ENCODE results near the gene KCNQ2. TPM values are rescaled to one million over a fixed set of nuclear protein-coding genes. Genes with fewer than 3 reads are reported as not detected.

KCNQ2 gene
- total and polyA plus RNA-seq, 3 donors from 2014 or later = 36.2 to 60.9 (median 49.2) TPM

GRCh38 chr20:63461104-63461763 is 11.2 kb downstream of the KCNQ2 start:
- Histone ChIP-seq H3K27ac (no peak overlapping the region), H3K4me1 (no peaks in the 10 kb centered on the region), H3K27me3 (no peaks in the 10 kb centered on the region), H3K36me3 (ENCODE audit: low read depth, missing control alignments) (no peaks in the 10 kb centered on the region), H3K9me3 (no peaks in the 10 kb centered on the region), H3K4me3 (no peak overlapping the region)
- intact Hi-C loops (cut with DNase I; ENCODE audit: low total_unique reads) = no loop called here
- WGBS, 2 donors = 17 to 50% methylated on average over 16 to 22 of the region's 22 CpGs
- DNase-seq = no peak
- TF ChIP-seq, protein P1, sequence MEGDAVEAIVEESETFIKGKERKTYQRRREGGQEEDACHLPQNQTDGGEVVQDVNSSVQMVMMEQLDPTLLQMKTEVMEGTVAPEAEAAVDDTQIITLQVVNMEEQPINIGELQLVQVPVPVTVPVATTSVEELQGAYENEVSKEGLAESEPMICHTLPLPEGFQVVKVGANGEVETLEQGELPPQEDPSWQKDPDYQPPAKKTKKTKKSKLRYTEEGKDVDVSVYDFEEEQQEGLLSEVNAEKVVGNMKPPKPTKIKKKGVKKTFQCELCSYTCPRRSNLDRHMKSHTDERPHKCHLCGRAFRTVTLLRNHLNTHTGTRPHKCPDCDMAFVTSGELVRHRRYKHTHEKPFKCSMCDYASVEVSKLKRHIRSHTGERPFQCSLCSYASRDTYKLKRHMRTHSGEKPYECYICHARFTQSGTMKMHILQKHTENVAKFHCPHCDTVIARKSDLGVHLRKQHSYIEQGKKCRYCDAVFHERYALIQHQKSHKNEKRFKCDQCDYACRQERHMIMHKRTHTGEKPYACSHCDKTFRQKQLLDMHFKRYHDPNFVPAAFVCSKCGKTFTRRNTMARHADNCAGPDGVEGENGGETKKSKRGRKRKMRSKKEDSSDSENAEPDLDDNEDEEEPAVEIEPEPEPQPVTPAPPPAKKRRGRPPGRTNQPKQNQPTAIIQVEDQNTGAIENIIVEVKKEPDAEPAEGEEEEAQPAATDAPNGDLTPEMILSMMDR (IDR thresholded peaks at IDR 0.05) = no peak
- TF ChIP-seq POLR2A (IDR thresholded peaks at IDR 0.05) = no peak

- 83 to 86% methylated on average over 17 of the region's 17 CpGs for WGBS, 2 donors
- DNase-seq = no peak
- Histone ChIP-seq H3K4me3 (no peak overlapping the region), H3K27me3 (no peaks in the 10 kb centered on the region), H3K9me3 (no peaks in the 10 kb centered on the region), H3K36me3 (ENCODE audit: low read depth, missing control alignments) (no peaks in the 10 kb centered on the region), H3K4me1 (no peaks in the 10 kb centered on the region), H3K27ac (no peak overlapping the region)
- TF ChIP-seq POLR2A (IDR thresholded peaks at IDR 0.05) = no peak
- TF ChIP-seq, protein P1 (IDR thresholded peaks at IDR 0.05) = no peak
- intact Hi-C loops (cut with DNase I; ENCODE audit: low total_unique reads) = no loop called here
Observed at GRCh38 chr20:63459070-63459380, 13.4 kb downstream of the KCNQ2 start.

DNA sequence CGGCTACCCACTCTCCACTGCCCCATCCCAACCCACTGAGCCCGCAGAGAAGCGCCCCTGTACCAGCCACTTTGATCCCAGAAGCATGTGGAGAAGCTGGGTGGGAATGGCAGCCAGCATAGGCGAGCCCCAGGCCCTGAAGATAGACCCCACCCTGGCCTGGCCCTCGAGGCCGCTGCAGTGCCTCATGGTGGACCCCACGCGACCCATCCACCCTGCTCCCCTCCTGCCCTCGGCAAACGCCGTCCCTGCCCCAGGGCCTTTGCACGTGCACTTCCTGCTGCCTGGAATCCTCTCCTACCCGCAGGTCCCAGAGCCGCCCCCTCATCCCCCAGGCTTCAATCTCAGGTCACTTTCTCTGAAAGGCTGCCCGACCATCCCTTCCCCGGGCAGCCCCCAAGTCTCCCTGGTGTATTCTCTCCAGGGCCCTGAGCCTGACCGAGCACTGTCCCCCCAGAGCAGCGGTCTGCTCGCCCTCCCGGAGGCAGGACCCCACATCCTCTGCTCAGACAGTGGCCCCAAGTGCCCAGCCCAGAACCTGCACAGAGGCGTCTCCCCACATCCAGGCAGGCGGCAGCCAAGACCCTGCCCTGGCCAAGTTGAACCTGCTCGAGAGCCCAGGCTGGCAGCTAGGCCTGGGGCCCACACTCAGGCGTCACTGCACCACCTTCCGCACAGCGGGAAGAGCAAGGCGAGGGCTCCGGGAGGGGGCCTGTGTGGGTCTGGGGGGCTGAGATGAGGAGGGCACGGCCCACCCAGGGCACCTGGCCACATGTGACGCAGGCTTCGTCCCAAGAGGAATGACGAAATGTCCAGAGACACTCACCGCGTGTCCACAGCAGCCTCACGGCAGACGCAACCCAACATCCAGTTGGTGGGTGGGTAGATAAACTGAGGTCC is 14.0 kb downstream of the KCNQ2 start:
- H3K36me3 ChIP-seq (ENCODE audit: low read depth, missing control alignments) = no peaks in the 10 kb centered on the region
- TF ChIP-seq, protein P1 (IDR thresholded peaks at IDR 0.05) = no peak
- TF ChIP-seq POLR2A (IDR thresholded peaks at IDR 0.05) = no peak
- intact Hi-C loops (cut with DNase I; ENCODE audit: low total_unique reads) = no loop called here
- H3K4me3 ChIP-seq = no peak overlapping the region
- no peaks in the 10 kb centered on the region for H3K27me3 ChIP-seq
- 91 to 96% methylated on average over 10 to 36 of the region's 36 CpGs for WGBS, 2 donors
- no peaks in the 10 kb centered on the region for H3K4me1 ChIP-seq
- DNase-seq = no peak
- no peaks in the 10 kb centered on the region for H3K9me3 ChIP-seq
- H3K27ac ChIP-seq = no peak overlapping the region

GRCh38 chr20:63457737-63458136 is 14.7 kb downstream of the KCNQ2 start:
- no peak overlapping the region for H3K27ac ChIP-seq
- H3K36me3 ChIP-seq (ENCODE audit: low read depth, missing control alignments) = no peaks in the 10 kb centered on the region
- DNase-seq = no peak
- intact Hi-C loops (cut with DNase I; ENCODE audit: low total_unique reads) = no loop called here
- no peak overlapping the region for H3K4me3 ChIP-seq
- TF ChIP-seq, protein P1 (IDR thresholded peaks at IDR 0.05) = no peak
- no peaks in the 10 kb centered on the region for H3K27me3 ChIP-seq
- H3K9me3 ChIP-seq = no peaks in the 10 kb centered on the region
- no peaks in the 10 kb centered on the region for H3K4me1 ChIP-seq
- WGBS, 2 donors = 51 to 60% methylated on average over 11 to 17 of the region's 17 CpGs

All from testis (tissue), 3 donors.